ENCODE data around the gene TSSC4.
"Not testable (repeated sequence)": the region's sequence is repeated elsewhere in the genome, so short reads cannot be mapped to it uniquely, and the experiment has no call there.

TSSC4 gene

DNA sequence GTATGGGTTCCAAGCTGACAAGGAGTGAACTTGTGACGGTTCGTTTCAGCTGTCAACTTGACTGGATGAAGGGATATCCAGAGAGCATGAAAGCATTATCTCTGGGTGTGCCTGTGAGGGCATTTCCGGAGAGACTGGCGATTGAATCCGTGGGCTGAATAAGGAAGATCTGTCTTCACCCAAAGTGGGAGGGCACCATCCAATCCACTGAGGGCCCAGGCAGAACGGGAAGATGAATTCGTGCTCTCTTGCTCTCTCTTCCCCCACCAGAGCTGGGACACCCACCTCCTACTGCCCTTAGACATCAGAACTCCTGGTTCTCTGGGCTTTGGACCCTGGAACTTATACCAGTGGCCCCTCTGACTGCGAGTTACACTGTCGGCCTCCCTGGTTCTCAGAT, 39.0 kb upstream of the TSSC4 start:
- no peaks in the 10 kb centered on the region for H3K27me3 ChIP-seq

GRCh38 chr11:2362414-2362813, 38.1 kb upstream of the TSSC4 start:
- TF ChIP-seq Cebpa-rat (IDR thresholded peaks at IDR 0.05), result no peak
- H3K36me3 ChIP-seq, result no peaks in the 10 kb centered on the region
- no peak overlapping the region for H3K9ac ChIP-seq
- H3K4me3 ChIP-seq, result no peak overlapping the region
- H3K4me2 ChIP-seq, result peak overlapping the region; percentile 32
- 0 out of 2 replicates have a peak, but pooled peaks cover 6% of the 10 kb centered on the region for H4K20me1 ChIP-seq
- H3K9me3 ChIP-seq, result no peaks in the 10 kb centered on the region
- no peak overlapping the region for H3K27ac ChIP-seq
- peaks cover 89% of the 10 kb centered on the region for H3K4me1 ChIP-seq
- H3K27me3 ChIP-seq, result no peaks in the 10 kb centered on the region

More for the DNA sequence above, 39.0 kb upstream of the TSSC4 start:
- no peaks in the 10 kb centered on the region for H3K9me3 ChIP-seq
- peak overlapping the region; percentile 84 for H3K4me2 ChIP-seq
- H3K9ac ChIP-seq, result no peak overlapping the region
- H3K4me1 ChIP-seq, result peaks cover 81% of the 10 kb centered on the region
- no peak overlapping the region for H3K4me3 ChIP-seq
- no peak for TF ChIP-seq Cebpa-rat (IDR thresholded peaks at IDR 0.05)
- no peaks in the 10 kb centered on the region for H3K36me3 ChIP-seq
- H4K20me1 ChIP-seq, result 0 out of 2 replicates have a peak, but pooled peaks cover 6% of the 10 kb centered on the region
- no peak overlapping the region for H3K27ac ChIP-seq

- H3K27me3 ChIP-seq, result no peaks in the 10 kb centered on the region
- no peak for TF ChIP-seq Cebpa-rat (IDR thresholded peaks at IDR 0.05)
- H3K4me1 ChIP-seq, result peaks cover 91% of the 10 kb centered on the region
- no peaks in the 10 kb centered on the region for H3K36me3 ChIP-seq
- H3K4me2 ChIP-seq, result peak overlapping the region; percentile 32
- H3K4me3 ChIP-seq, result no peak overlapping the region
- H4K20me1 ChIP-seq, result 0 out of 2 replicates have a peak, but pooled peaks cover 6% of the 10 kb centered on the region
- H3K27ac ChIP-seq, result no peak overlapping the region
- H3K9ac ChIP-seq, result no peak overlapping the region
- H3K9me3 ChIP-seq, result no peaks in the 10 kb centered on the region
Measured at GRCh38 chr11:2363130-2363529, 37.4 kb upstream of the TSSC4 start.

- H3K9ac ChIP-seq, result no peak overlapping the region
- H3K4me2 ChIP-seq, result peak overlapping the region; percentile 32; the same call in 1 of the 2 replicates
- no peaks in the 10 kb centered on the region for H3K36me3 ChIP-seq
- H3K4me1 ChIP-seq, result peaks cover 91% of the 10 kb centered on the region
- TF ChIP-seq Cebpa-rat (IDR thresholded peaks at IDR 0.05), result no peak
- H3K27me3 ChIP-seq, result no peaks in the 10 kb centered on the region
- H3K9me3 ChIP-seq, result no peaks in the 10 kb centered on the region
- H3K27ac ChIP-seq, result no peak overlapping the region
- 0 out of 2 replicates have a peak, but pooled peaks cover 6% of the 10 kb centered on the region for H4K20me1 ChIP-seq
- H3K4me3 ChIP-seq, result no peak overlapping the region
Measured at GRCh38 chr11:2363577-2364370, 36.8 kb upstream of the TSSC4 start.

- H3K27me3 ChIP-seq, H3K9ac ChIP-seq, H3K27ac ChIP-seq, H3K9me3 ChIP-seq, H3K36me3 ChIP-seq, H3K4me3 ChIP-seq, H4K20me1 ChIP-seq: not testable (repeated sequence)
- Histone ChIP-seq H3K4me2 (peak overlapping the region; percentile 100; the same call in 1 of the 2 replicates), H3K4me1 (peaks cover 91% of the 10 kb centered on the region)
Measured at GRCh38 chr11:2364386-2364785, 36.2 kb upstream of the TSSC4 start.

GRCh38 chr11:2365571-2366210, 34.9 kb upstream of the TSSC4 start:
- Histone ChIP-seq H3K27me3 (no peaks in the 10 kb centered on the region), H3K9ac (peak overlapping the region; percentile 78), H3K36me3 (no peaks in the 10 kb centered on the region), H3K4me1 (peaks cover 83% of the 10 kb centered on the region), H3K9me3 (no peaks in the 10 kb centered on the region), H3K4me3 (peak overlapping the region; percentile 58), H3K27ac (peak overlapping the region; percentile 86), H4K20me1 (no peaks in the 10 kb centered on the region), H3K4me2 (peak overlapping the region; percentile 100)
- no peak for TF ChIP-seq Cebpa-rat (IDR thresholded peaks at IDR 0.05)

DNA sequence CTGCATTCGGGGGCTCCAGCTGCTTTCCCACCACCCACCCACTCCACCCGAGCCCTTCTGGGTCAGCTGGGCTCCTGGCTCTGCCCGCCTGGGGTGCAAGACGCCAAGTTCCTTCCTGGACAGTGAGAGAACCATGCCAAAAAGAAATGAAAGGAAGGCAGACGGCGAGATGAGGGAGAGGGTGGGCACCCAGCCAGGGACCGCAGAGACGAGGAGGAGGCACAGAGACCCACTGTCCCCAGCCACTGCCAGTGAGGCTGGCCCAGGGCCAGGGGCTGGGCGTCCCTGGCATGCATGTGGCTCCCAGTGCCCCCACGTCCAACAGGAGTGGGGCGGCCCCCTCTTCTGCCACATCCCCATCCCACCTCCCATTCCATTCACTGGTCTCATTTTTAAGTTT, 34.3 kb upstream of the TSSC4 start:
- Histone ChIP-seq H3K4me3 (peak overlapping the region; percentile 58), H3K4me2 (peak overlapping the region; percentile 100), H3K9me3 (no peaks in the 10 kb centered on the region), H3K4me1 (peaks cover 79% of the 10 kb centered on the region), H3K27ac (peak overlapping the region; percentile 86), H3K27me3 (no peaks in the 10 kb centered on the region), H3K36me3 (no peaks in the 10 kb centered on the region), H3K9ac (peak overlapping the region; percentile 78), H4K20me1 (no peaks in the 10 kb centered on the region)
- TF ChIP-seq Cebpa-rat (IDR thresholded peaks at IDR 0.05), result no peak

- Histone ChIP-seq H3K4me1 (peaks cover 78% of the 10 kb centered on the region), H3K9ac (peak overlapping the region; percentile 78), H3K27ac (peak overlapping the region; percentile 86)
Measured at GRCh38 chr11:2366733-2367132, 33.8 kb upstream of the TSSC4 start.

DNA sequence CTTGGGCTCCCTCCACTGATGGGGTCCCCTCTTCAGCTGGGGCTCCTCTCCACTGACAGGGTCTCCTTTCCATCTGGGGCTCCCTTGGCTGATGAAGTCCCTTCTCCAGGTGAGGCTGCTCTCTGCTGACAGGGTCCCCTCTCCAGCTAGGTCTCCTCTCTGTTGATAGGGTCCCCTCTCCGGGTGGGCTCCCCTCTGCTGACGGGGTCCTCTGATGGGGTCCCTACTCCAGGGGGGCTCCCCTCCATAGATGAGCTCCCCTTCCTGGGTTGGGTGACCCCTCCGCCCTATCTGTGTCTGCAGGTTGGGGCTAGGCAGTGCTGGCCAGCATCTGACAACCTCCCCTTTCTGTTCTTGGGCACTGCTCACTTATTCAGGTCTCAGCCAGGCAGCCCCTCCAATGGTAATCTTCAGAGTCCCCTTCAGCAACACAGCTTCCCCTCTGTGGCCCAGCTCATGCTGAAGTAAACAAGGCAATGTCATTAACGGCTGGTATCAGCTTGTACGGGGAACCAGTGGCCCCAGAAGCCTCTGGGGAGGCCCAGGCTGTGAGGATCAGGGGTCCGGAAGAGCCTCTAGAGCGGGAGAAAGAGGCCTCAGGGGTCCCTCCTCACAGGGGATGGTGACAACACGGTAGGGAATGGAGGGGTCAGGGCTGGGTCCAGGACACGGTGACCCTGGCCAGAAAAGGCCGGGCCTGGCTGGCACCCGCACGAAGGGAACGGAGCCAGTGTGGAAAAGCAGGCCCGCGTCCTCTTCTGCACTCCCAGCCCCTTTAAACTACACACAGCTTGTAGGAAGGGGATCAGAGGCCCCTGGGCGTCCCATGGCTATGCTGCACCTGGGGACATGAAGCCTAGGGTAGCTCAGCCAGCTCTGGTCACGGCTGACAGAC, 33.0 kb upstream of the TSSC4 start:
- Histone ChIP-seq H3K27me3 (no peaks in the 10 kb centered on the region), H3K36me3 (no peaks in the 10 kb centered on the region), H3K27ac (peak overlapping the region; percentile 86), H3K9ac (peak overlapping the region; percentile 78), H3K4me3 (peak overlapping the region; percentile 58), H4K20me1 (no peaks in the 10 kb centered on the region), H3K4me2 (peak overlapping the region; percentile 100), H3K4me1 (peaks cover 72% of the 10 kb centered on the region), H3K9me3 (0 out of 2 replicates have a peak, but pooled peaks cover 3% of the 10 kb centered on the region)
- no peak for TF ChIP-seq Cebpa-rat (IDR thresholded peaks at IDR 0.05)

More at GRCh38 chr11:2366733-2367132, 33.8 kb upstream of the TSSC4 start:
- TF ChIP-seq Cebpa-rat (IDR thresholded peaks at IDR 0.05), result no peak
- Histone ChIP-seq H3K27me3 (no peaks in the 10 kb centered on the region), H3K36me3 (no peaks in the 10 kb centered on the region), H3K9me3 (0 out of 2 replicates have a peak, but pooled peaks cover 3% of the 10 kb centered on the region), H3K4me3 (peak overlapping the region; percentile 58), H3K4me2 (peak overlapping the region; percentile 100), H4K20me1 (no peaks in the 10 kb centered on the region)
